Right lobe of liver (tissue), 4 donors: ENCODE measurements around the gene HMGXB4.

Source experiments
- POLR2A ChIP-seq: fragments of 450-650 bp; IDR thresholded peaks from one replicate; pipeline ENCODE4 v1.6.1; 2017; ENCODE audit warnings: antibody characterized with exemption, mild to moderate bottlenecking
- TF ChIP-seq, protein P1 (sequence below), 4 donors: fragments of 200-600 bp in 3 of 4; fragments of 450-650 bp in 1 of 4; IDR thresholded peaks; one replicate each; pipeline versions ENCODE4 v1.5.1 to v1.8.0; 2016 to 2022; ENCODE audit warnings: antibody characterized with exemption in 4 of 4, mild to moderate bottlenecking in 2 of 4
- donor health status: DM: no; HTN: no; CAD: no.
- donor health status: DM: no; HTN: no; CAD: no.
- donor health status: DM: no; HTN: yes; CAD: no.

DNA sequence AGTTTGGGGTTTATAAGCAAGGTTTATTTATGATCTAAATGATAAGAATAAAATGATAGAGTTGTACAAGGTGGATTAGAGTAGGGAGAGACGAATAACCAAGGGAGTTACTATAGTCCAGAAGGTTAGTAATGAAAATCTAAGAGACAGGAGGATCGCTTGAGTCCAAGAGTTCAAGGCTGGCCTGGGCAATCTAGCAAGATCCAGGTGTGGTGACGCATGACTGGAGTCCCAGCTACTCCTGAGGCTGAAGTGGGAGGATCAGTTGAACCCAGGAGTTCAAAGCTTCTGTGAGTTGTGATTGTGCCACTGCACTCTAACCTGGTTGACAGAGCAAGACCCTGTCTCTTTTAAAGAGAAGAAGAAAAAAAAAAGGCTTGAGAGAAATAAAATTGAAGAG, 12.3 kb downstream of the HMGXB4 start:
- no peak for TF ChIP-seq POLR2A
- TF ChIP-seq, protein P1, sequence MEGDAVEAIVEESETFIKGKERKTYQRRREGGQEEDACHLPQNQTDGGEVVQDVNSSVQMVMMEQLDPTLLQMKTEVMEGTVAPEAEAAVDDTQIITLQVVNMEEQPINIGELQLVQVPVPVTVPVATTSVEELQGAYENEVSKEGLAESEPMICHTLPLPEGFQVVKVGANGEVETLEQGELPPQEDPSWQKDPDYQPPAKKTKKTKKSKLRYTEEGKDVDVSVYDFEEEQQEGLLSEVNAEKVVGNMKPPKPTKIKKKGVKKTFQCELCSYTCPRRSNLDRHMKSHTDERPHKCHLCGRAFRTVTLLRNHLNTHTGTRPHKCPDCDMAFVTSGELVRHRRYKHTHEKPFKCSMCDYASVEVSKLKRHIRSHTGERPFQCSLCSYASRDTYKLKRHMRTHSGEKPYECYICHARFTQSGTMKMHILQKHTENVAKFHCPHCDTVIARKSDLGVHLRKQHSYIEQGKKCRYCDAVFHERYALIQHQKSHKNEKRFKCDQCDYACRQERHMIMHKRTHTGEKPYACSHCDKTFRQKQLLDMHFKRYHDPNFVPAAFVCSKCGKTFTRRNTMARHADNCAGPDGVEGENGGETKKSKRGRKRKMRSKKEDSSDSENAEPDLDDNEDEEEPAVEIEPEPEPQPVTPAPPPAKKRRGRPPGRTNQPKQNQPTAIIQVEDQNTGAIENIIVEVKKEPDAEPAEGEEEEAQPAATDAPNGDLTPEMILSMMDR (IDR thresholded peaks at IDR 0.05) = no peak
